ENCODE data around the gene CACNA1I. TPM values are rescaled to one million over a fixed set of nuclear protein-coding genes. Genes with fewer than 3 reads are reported as not detected.

CACNA1I gene
- total and polyA plus RNA-seq, 2 experiments from 2014 or later, result 0.42 to 2.4 TPM

GRCh38 chr22:39595622-39596172 is 25.1 kb downstream of the CACNA1I start:
- Histone ChIP-seq H3K9me2 (ENCODE audit: insufficient read depth) (no peaks in the 10 kb centered on the region), H3K79me2 (replicated peaks; ENCODE audit: insufficient read depth) (no peaks in the 10 kb centered on the region), H3K4me1 (ENCODE audit: insufficient read depth) (no peaks in the 10 kb centered on the region; the same call in 1 of the 2 replicates), H3K27ac (ENCODE audit: low read depth) (no peak overlapping the region), H4K20me1 (replicated peaks; ENCODE audit: insufficient read depth) (no peaks in the 10 kb centered on the region), H3K36me3 (ENCODE audit: insufficient read depth) (no peaks in the 10 kb centered on the region), H3K4me3 (no peak overlapping the region), H3K4me2 (no peak overlapping the region), H3F3A (replicated peaks; ENCODE audit: low read depth) (no peaks in the 10 kb centered on the region), H3K27me3 (ENCODE audit: insufficient read depth) (0 out of 2 replicates have a peak, but pooled peaks cover 3% of the 10 kb centered on the region), H2AFZ (no peak overlapping the region)
- H3K4me1 Mint-ChIP-seq, result peaks cover 19% of the 10 kb centered on the region
- H3K36me3 Mint-ChIP-seq (ENCODE audit: low read depth), result no peaks in the 10 kb centered on the region
- H3K27me3 Mint-ChIP-seq (ENCODE audit: insufficient read depth, low read depth, poor library complexity), result peaks cover 19% of the 10 kb centered on the region
- H3K9me3 Mint-ChIP-seq, result no peaks in the 10 kb centered on the region; the same call in 2 of the 3 replicates
- H3K27ac Mint-ChIP-seq, result no peak overlapping the region
- TF ChIP-seq EZH2phosphoT487 (IDR thresholded peaks at IDR 0.05; ENCODE audit: unreplicated experiment) (no peak), JUNB (IDR thresholded peaks at IDR 0.05; ENCODE audit: unreplicated experiment) (no peak), ZNF462 (CRISPR knock-in tag; IDR thresholded peaks at IDR 0.05) (no peak), STAT1 (IDR thresholded peaks at IDR 0.05; ENCODE audit: unreplicated experiment) (no peak), ETS1 (IDR thresholded peaks at IDR 0.05) (no peak), ZNF331 (CRISPR knock-in tag; IDR thresholded peaks at IDR 0.05; ENCODE audit: low read depth) (no peak), ZNF114 (CRISPR knock-in tag; IDR thresholded peaks at IDR 0.05) (no peak), CREB1 (CRISPR knock-in tag; IDR thresholded peaks at IDR 0.05; ENCODE audit: low read depth) (no peak)
- DNase-seq (ENCODE audit: low spot score), result no peak
- no peak for ATAC-seq
- no peak overlapping the region for H3K4me3 Mint-ChIP-seq

Measured in GM23338 (cell line).